AG04450 (cell line): ENCODE results near the gene SAP30BP. TPM values are rescaled to one million over a fixed set of nuclear protein-coding genes. Genes with fewer than 3 reads are reported as not detected.

Source experiments
- CTCF ChIA-PET: fragments of 300-600, 350-600 bp; formaldehyde crosslinking; extraction: SDS; loops from one replicate; lab custom pipeline; 2022; ENCODE audit warnings: antibody characterized with exemption, inconsistent platforms; lab: Charles Lee
- POLR2A ChIA-PET: fragments of 350-600 bp; formaldehyde crosslinking; extraction: SDS; loops from one replicate; lab custom pipeline; 2021; ENCODE audit warnings: antibody characterized with exemption, inconsistent platforms; lab: Yijun Ruan, JAX
- DNase-seq: peaks from one replicate; pipeline ENCODE4 v3.0.0-alpha.2; 2011; ENCODE audit warnings: low read depth, low spot score
- H3K27ac ChIP-seq: one replicate; pipeline ENCODE4 v1.5.1; 2012; ENCODE audit warnings: low read depth, low read length, control low read depth
- H3K27me3 ChIP-seq: one replicate; pipeline ENCODE4 v1.6.0; 2012; ENCODE audit warnings: low read length; ENCODE audit not compliant: control insufficient read depth, insufficient read depth
- H3K4me3 ChIP-seq: 2 replicates; pipeline ENCODE4 v1.5.1; 2011; ENCODE audit warnings: mild to moderate bottlenecking, low read depth, low read length, control low read depth
- H3K9me3 ChIP-seq: 2 replicates; pipeline ENCODE4 v1.5.1; 2012; ENCODE audit warnings: low read length; ENCODE audit not compliant: control insufficient read depth, insufficient read depth
- CTCF ChIP-seq: IDR thresholded peaks from 2 replicates; pipeline ENCODE4 v1.5.1; 2011; ENCODE audit warnings: low read depth, low read length, control low read depth, inconsistent platforms
- polyA plus RNA-seq: library from polyadenylated mRNA; depleted of rRNA; stranded (reverse); fragments of >200 nt; gene quantifications from 2 replicates; pipeline ENCODE4 v1.2.3, GENCODE V29; 2011

SAP30BP gene
- polyA plus RNA-seq, 1 experiment = 75.4 TPM

DNA sequence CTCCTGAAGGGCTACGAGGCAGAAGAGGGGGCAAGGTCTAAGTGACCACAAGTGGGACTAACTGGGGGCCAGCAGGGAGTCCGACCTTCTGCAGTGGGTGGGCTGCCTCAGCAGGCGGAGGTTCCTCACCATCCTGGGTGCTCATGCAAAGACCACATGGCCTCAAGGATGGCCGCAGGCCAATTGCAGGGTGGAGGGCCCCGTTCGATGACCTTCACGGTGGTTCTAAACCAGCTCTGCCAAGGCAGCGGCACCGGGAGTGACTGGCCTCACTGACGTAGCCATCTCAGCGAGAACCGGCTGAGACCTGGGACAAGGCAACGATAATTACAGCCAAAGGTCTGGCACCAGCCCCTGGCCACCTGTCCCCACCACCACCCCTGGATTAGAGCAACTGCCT, 28.2 kb upstream of the SAP30BP start:
- Histone ChIP-seq H3K9me3 (no peaks in the 10 kb centered on the region; the same call in 1 of the 2 replicates), H3K4me3 (no peak overlapping the region), H3K27me3 (no peaks in the 10 kb centered on the region), H3K27ac (no peak overlapping the region)
- ChIA-PET POLR2A (no interaction called here), CTCF (interaction anchor here (11.0 kb wide), 1 partner anchor 109 kb away, joined by 309 read pairs; no protein-coding TSS in a partner anchor)
- DNase-seq = no peak
- no peak for TF ChIP-seq CTCF

DNA sequence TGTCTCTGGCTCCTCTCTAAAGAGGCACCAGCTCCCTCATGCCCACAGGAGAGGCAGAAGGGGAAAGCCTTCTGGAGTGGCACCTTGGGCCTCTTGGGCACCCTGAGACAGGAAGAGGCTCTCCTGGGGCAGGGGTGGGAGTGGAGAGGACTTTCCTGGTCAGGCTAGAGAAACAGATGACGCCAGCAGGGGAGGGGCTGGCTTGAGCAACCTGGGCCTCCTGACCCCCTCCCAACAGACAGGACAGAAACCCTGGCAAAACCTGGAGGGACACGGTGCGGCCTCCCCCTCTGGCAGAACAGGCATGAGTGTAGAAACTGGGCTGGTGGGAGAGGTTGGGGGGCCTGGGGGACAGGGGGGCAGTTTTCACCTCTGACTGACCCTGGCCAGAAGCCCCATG, 27.8 kb upstream of the SAP30BP start:
- ChIA-PET POLR2A (no interaction called here), CTCF (no interaction called here)
- no peak for DNase-seq
- Histone ChIP-seq H3K4me3 (no peak overlapping the region), H3K9me3 (no peaks in the 10 kb centered on the region; the same call in 1 of the 2 replicates), H3K27me3 (no peaks in the 10 kb centered on the region), H3K27ac (no peak overlapping the region)
- TF ChIP-seq CTCF = no peak

DNA sequence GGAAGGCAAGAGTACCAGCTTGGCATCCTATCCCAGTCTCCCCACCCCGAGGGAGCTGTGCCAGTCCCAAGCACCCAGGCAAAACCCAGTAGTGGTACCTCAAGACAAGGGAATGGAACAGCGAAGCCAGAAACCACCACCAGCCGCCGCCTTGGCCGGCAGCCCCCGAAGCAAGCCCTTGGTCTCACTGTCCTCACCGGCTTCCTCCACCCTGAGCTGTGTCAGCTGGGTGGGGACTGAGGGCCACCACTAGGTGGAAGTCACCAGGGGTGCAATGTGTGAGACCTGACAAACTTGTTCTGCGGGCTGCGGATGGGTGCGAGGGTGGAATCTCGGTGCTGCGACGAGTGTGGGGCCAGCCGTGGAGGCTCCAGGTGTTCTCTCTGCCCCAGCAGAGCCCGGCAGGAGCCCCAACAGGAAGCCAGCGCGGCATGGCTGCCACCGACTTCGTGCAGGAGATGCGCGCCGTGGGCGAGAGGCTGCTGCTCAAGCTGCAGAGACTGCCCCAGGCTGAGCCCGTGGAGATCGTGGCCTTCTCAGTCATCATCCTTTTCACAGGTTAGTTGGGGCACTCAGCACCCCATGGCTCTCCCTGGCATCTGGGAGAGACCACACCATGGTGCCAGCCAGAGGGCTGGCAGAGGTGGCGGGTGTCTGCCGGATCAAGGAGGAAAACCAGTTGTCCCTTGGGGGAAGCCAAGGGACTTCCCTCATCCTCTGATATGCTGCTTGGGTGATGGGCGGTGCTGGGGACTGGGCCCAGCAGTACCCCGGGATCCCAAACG, 27.2 kb upstream of the SAP30BP start:
- H3K27ac ChIP-seq = no peak overlapping the region

GRCh38 chr17:75640556-75641119, 26.5 kb upstream of the SAP30BP start:
- no peak for TF ChIP-seq CTCF
- no peak overlapping the region for H3K27ac ChIP-seq
- DNase-seq = no peak
- no peaks in the 10 kb centered on the region for H3K9me3 ChIP-seq
- ChIA-PET CTCF (no interaction called here), POLR2A (no interaction called here)
- no peaks in the 10 kb centered on the region for H3K27me3 ChIP-seq
- H3K4me3 ChIP-seq = no peak overlapping the region

More for the DNA sequence above, 27.2 kb upstream of the SAP30BP start:
- CTCF ChIA-PET = no interaction called here
- no peak for DNase-seq
- no peaks in the 10 kb centered on the region for H3K9me3 ChIP-seq
- H3K4me3 ChIP-seq = no peak overlapping the region
- no peak for TF ChIP-seq CTCF
- POLR2A ChIA-PET = no interaction called here
- no peaks in the 10 kb centered on the region for H3K27me3 ChIP-seq

DNA sequence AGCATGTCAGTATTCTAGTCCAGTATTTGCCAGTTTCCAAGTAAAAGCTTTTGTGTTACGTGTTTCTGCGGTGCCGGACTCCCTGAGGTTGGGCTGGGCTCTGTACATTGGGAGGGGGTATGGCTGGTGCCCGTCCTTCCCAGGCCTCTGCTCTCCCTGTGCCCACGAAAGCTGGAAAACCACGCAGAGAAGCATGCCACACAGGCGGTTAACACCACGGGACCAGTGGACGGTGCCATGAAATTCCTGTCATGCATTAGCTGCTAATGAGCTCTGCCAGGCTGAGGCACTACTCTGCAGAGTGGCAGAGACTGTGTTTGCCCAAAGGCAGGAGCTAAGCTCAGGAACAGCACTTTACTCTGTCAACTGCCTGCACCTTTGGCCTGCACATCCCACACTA, 25.8 kb upstream of the SAP30BP start:
- Histone ChIP-seq H3K4me3 (no peak overlapping the region), H3K27me3 (no peaks in the 10 kb centered on the region), H3K27ac (no peak overlapping the region), H3K9me3 (no peaks in the 10 kb centered on the region)
- TF ChIP-seq CTCF = no peak
- DNase-seq = no peak
- CTCF ChIA-PET = interaction anchor here (16.8 kb wide), 1 partner anchor 8 kb away, joined by 226 read pairs; the partner anchor contains the start of gene SMIM5
- POLR2A ChIA-PET = no interaction called here
